B cell (primary cell): Measurements from ENCODE around the gene KCNK17. TPM values are rescaled to one million over a fixed set of nuclear protein-coding genes. Genes with fewer than 3 reads are reported as not detected.

ENCODE experiments used
- ATAC-seq: fragments of 200-7000 bp; cut with Tn5 transposase; one replicate; pipeline ENCODE4 v1.10.0; 2021; ENCODE audit warnings: low read depth, mild to moderate bottlenecking, moderate number of reproducible peaks, moderate library complexity
- CTCF ChIA-PET: fragments of 350-600 bp; sonication (Branson Sonifier 250); formaldehyde crosslinking; loops from one replicate; lab custom pipeline; 2021; ENCODE audit warnings: antibody characterized with exemption, inconsistent platforms; lab: Charles Lee
- POLR2A ChIA-PET: fragments of 350-600 bp; sonication (Branson Sonifier 250); formaldehyde crosslinking; loops from one replicate; lab custom pipeline; 2021; ENCODE audit warnings: antibody characterized with exemption; lab: Charles Lee
- DNase-seq: peaks from one replicate; pipeline ENCODE4 v3.0.0; 2013
- H2AFZ ChIP-seq: 2 replicates; pipeline ENCODE4 v1.6.1; 2012; ENCODE audit warnings: mild to moderate bottlenecking, low read depth, low read length; ENCODE audit not compliant: insufficient read depth, poor library complexity, severe bottlenecking
- H3K27ac ChIP-seq, 2 donors: 1 replicate in 1 of 2; 2 replicates in 1 of 2; pipeline ENCODE4 v1.5.1; 2012 to 2013; ENCODE audit warnings: low read length in 2 of 2, mild to moderate bottlenecking in 2 of 2, moderate library complexity in 1 of 2
- H3K27me3 ChIP-seq, 4 experiments: fragments of 200-600 bp in 1 of 4; sonication (generic) in 1 of 4; replicated peaks in 1 of 4; 1 replicate in 2 of 4; 2 replicates in 2 of 4; pipeline versions ENCODE4 v1.6.1 to v1.7.0; 2013 to 2016; ENCODE audit warnings: low read length in 3 of 4, mild to moderate bottlenecking in 2 of 4, mixed read lengths in 1 of 4, moderate library complexity in 1 of 4; ENCODE audit not compliant: insufficient read depth in 4 of 4, control insufficient read depth in 3 of 4; ENCODE audit errors: control extremely low read depth in 1 of 4
- H3K36me3 ChIP-seq, 2 experiments: replicated peaks in 1 of 2; 1 replicate in 1 of 2; 2 replicates in 1 of 2; pipeline versions ENCODE4 v1.6.1 to v1.7.1; 2013; ENCODE audit warnings: low read length in 1 of 2; ENCODE audit not compliant: insufficient read depth in 2 of 2, control insufficient read depth in 1 of 2; ENCODE audit errors: control extremely low read depth in 1 of 2, extremely low read depth in 1 of 2
- H3K4me1 ChIP-seq, 2 donors: fragments of 200-600 bp in 1 of 2; sonication (generic) in 1 of 2; 1 replicate in 1 of 2; 2 replicates in 1 of 2; pipeline versions ENCODE4 v1.5.1 to v1.6.1; 2013 to 2017; ENCODE audit warnings: low read length in 2 of 2; ENCODE audit not compliant: control insufficient read depth in 2 of 2, insufficient read depth in 2 of 2
- H3K4me2 ChIP-seq: replicated peaks from 2 replicates; pipeline ENCODE3; 2012; ENCODE audit warnings: mild to moderate bottlenecking, low read depth, low read length; ENCODE audit not compliant: poor library complexity, severe bottlenecking
- H3K4me3 ChIP-seq, 5 experiments: fragments of 200-600 bp in 1 of 5; sonication (generic) in 1 of 5; 1 replicate in 3 of 5; 2 replicates in 2 of 5; pipeline versions ENCODE4 v1.5.1 to v1.7.0; 2011 to 2016; ENCODE audit warnings: low read length in 4 of 5, mild to moderate bottlenecking in 4 of 5, low read depth in 2 of 5, control low read depth in 1 of 5, moderate library complexity in 1 of 5; ENCODE audit not compliant: insufficient read depth in 1 of 5; ENCODE audit errors: control extremely low read depth in 1 of 5, extremely low read depth in 1 of 5
- H3K79me2 ChIP-seq: fragments of 200-600 bp; sonication (generic); one replicate; pipeline ENCODE4 v1.6.0; 2016; ENCODE audit warnings: low read length; ENCODE audit not compliant: control insufficient read depth, insufficient read depth
- H3K9ac ChIP-seq: fragments of 200-600 bp; sonication (generic); 2 replicates; pipeline ENCODE4 v1.6.1; 2017; ENCODE audit warnings: mild to moderate bottlenecking, low read length, moderate library complexity
- H3K9me3 ChIP-seq, 3 donors: one replicate each; pipeline versions ENCODE4 v1.6.1 to v1.7.1; 2013; ENCODE audit warnings: low read length in 2 of 3; ENCODE audit not compliant: control insufficient read depth in 2 of 3, insufficient read depth in 1 of 3; ENCODE audit errors: control extremely low read depth in 1 of 3
- H4K20me1 ChIP-seq: 2 replicates; pipeline ENCODE4 v1.6.0; 2012; ENCODE audit warnings: mild to moderate bottlenecking, low read length; ENCODE audit not compliant: insufficient read depth, control insufficient read depth, poor library complexity, severe bottlenecking
- H3K27ac Mint-ChIP-seq: one replicate; pipeline ENCODE4 v1.8.0; 2021; ENCODE audit warnings: mixed read lengths
- H3K27me3 Mint-ChIP-seq: one replicate; pipeline ENCODE4 v1.8.0; 2021; ENCODE audit warnings: mixed read lengths
- H3K4me1 Mint-ChIP-seq: one replicate; pipeline ENCODE4 v1.8.0; 2021; ENCODE audit warnings: mixed read lengths
- H3K4me3 Mint-ChIP-seq: one replicate; pipeline ENCODE4 v1.8.0; 2021; ENCODE audit warnings: mixed read lengths
- H3K9me3 Mint-ChIP-seq: one replicate; pipeline ENCODE4 v1.8.0; 2022; ENCODE audit warnings: mixed read lengths; ENCODE audit not compliant: insufficient read depth
- CTCF ChIP-seq: fragments of 200-600 bp; IDR thresholded peaks from one replicate; pipeline ENCODE4 v1.8.0; 2022; ENCODE audit warnings: antibody characterized with exemption, mild to moderate bottlenecking
- EZH2 ChIP-seq: IDR thresholded peaks from 2 replicates; pipeline ENCODE4 v1.6.1; 2012; ENCODE audit warnings: borderline replicate concordance, low read depth, mild to moderate bottlenecking, moderate library complexity, low read length; ENCODE audit not compliant: insufficient read depth, poor library complexity, severe bottlenecking
- WGBS: methylation state at CpG from one replicate; pipeline ENCODE4 v1.1.5; 2013; ENCODE audit warnings: missing lambda C conversion rate; ENCODE audit not compliant: insufficient coverage; 5-methylcytosine and 5-hydroxymethylcytosine counted together
- intact Hi-C: fragments of 100-400 bp; cut with micrococcal nuclease; formaldehyde crosslinking; loops from one replicate; pipeline ENCODE4 v1.10.0; 2022
- polyA plus RNA-seq: library from polyadenylated mRNA; depleted of rRNA; stranded (reverse); fragments of >200 nt; gene quantifications from 2 replicates; pipeline ENCODE4 v1.2.3, GENCODE V29; 2012
- total RNA-seq, 2 donors: library from RNA; stranded (reverse); fragments of 120-200 nt in 1 of 2; gene quantifications; 1 replicate in 1 of 2; 2 replicates in 1 of 2; pipeline versions ENCODE4 v1.2.3 to v1.2.4, GENCODE V29; 2013 to 2022

Gene KCNK17
- total and polyA plus RNA-seq, 2 donors (not counting 1 experiment from before 2014, with no cell fraction given), result not detected

DNA sequence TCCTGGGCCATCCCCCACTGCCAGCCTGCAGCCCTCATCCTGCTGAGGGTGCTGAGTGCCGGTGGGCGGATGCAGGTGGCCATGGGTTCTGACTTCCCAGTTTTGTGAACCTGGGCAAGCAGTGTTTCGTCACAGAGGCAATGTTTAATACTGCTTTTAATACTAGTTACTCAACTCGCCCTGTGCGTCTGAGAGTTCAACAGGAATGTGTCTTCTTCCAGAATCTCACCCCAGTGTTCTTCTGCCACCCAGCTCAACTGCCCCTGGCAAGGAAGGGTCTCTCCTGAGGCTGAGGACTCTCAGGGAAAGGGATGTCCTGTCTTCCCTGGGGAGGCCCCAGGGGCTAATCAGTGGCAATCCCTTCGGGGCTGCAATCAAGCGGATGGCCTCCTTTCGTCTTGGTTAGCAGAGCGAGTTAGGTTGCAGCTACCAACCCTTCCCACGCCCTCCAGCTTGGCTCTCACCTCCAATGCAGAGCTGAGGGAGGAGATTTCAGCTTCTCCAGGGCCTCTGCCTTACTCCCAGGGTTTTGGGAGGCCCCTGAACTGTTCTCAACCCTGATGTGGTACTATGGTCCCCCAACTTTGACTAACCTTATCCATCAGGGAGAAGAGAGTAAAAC is 6.3 kb upstream of the KCNK17 start:
- H3K4me2 ChIP-seq, result no peak overlapping the region
- H3K9me3 ChIP-seq, result peaks cover 0 to 4% (median 0%) of the 10 kb centered on the region in 3 donors
- no peak overlapping the region for H3K4me3 ChIP-seq
- intact Hi-C loops, result no loop called here
- Mint-ChIP-seq H3K4me1 (peaks cover 8% of the 10 kb centered on the region), H3K9me3 (no peaks in the 10 kb centered on the region), H3K27ac (no peak overlapping the region), H3K4me3 (no peak overlapping the region), H3K27me3 (peaks cover 35% of the 10 kb centered on the region)
- H3K79me2 ChIP-seq, result no peaks in the 10 kb centered on the region
- no peak overlapping the region for H3K27ac ChIP-seq
- 14% methylated on average over 5 of the region's 10 CpGs for WGBS
- CTCF ChIA-PET, result no interaction called here
- H3K9ac ChIP-seq, result no peak overlapping the region
- POLR2A ChIA-PET, result no interaction called here
- ATAC-seq, result no peak
- no peaks in the 10 kb centered on the region for H3K36me3 ChIP-seq
- peaks cover 0 to 8% (median 0%) of the 10 kb centered on the region in 4 experiments for H3K27me3 ChIP-seq
- H4K20me1 ChIP-seq, result no peaks in the 10 kb centered on the region
- peaks cover 0 to 13% of the 10 kb centered on the region in 2 donors for H3K4me1 ChIP-seq
- TF ChIP-seq EZH2 (no peak), CTCF (no peak)
- H2AFZ ChIP-seq, result no peak overlapping the region
- DNase-seq, result no peak

- no peak overlapping the region for H3K9ac ChIP-seq
- DNase-seq (no peak), ATAC-seq (no peak)
- H3K4me3 Mint-ChIP-seq, result no peak overlapping the region
- no peak overlapping the region for H3K27ac Mint-ChIP-seq
- no peak overlapping the region for H2AFZ ChIP-seq
- H3K4me2 ChIP-seq, result no peak overlapping the region
- peaks cover 8% of the 10 kb centered on the region for H3K4me1 Mint-ChIP-seq
- peaks cover 0 to 4% (median 0%) of the 10 kb centered on the region in 3 donors for H3K9me3 ChIP-seq
- no peak overlapping the region for H3K27ac ChIP-seq
- intact Hi-C loops, result no loop called here
- ChIA-PET CTCF (no interaction called here), POLR2A (no interaction called here)
- WGBS, result 78% methylated on average over 11 of the region's 13 CpGs
- no peak overlapping the region for H3K4me3 ChIP-seq
- H4K20me1 ChIP-seq, result no peaks in the 10 kb centered on the region
- H3K27me3 ChIP-seq, result peaks cover 0 to 11% (median under 1%) of the 10 kb centered on the region in 4 experiments
- peaks cover 32% of the 10 kb centered on the region for H3K27me3 Mint-ChIP-seq
- TF ChIP-seq CTCF (no peak), EZH2 (no peak)
- no peaks in the 10 kb centered on the region for H3K9me3 Mint-ChIP-seq
- peaks cover under 1 to 13% of the 10 kb centered on the region in 2 donors for H3K4me1 ChIP-seq
- no peaks in the 10 kb centered on the region for H3K79me2 ChIP-seq
- no peaks in the 10 kb centered on the region for H3K36me3 ChIP-seq
Observed at GRCh38 chr6:39319621-39320362, 5.6 kb upstream of the KCNK17 start.
